DLD1 (cell line): Measurements from ENCODE around the gene IL1R1.
"Not testable (repeated sequence)": the region's sequence is repeated elsewhere in the genome, so short reads cannot be mapped to it uniquely, and the experiment has no call there.

Experiments used
- in situ Hi-C: cut with HindIII; loops from 2 replicates; pipeline ENCODE4 v1.10.0; 2017; ENCODE audit warnings: low sequenced_read_pairs

IL1R1 gene

GRCh38 chr2:102141970-102142828 lies at the start of gene IL1R1:
Gene IL1R1, plus strand, starts transcription at chr2:102142746. Its CDS starts 14,979 bp downstream, at chr2:102157725.
- in situ Hi-C loops: no loop called here

GRCh38 chr2:102093662-102094061 lies 48.9 kb upstream of the IL1R1 start:
- in situ Hi-C loops: no loop called here

GRCh38 chr2:102094917-102095316 lies 47.6 kb upstream of the IL1R1 start:
- in situ Hi-C loops: no loop called here

GRCh38 chr2:102096103-102096502 lies 46.4 kb upstream of the IL1R1 start:
- in situ Hi-C loops: no loop called here

GRCh38 chr2:102098756-102099155 lies 43.8 kb upstream of the IL1R1 start:
- in situ Hi-C loops: no loop called here

GRCh38 chr2:102099536-102100298 lies 42.8 kb upstream of the IL1R1 start:
- in situ Hi-C loops: no loop called here

- in situ Hi-C loops: no loop called here
Observed at GRCh38 chr2:102100371-102101096, 42.0 kb upstream of the IL1R1 start.

GRCh38 chr2:102101097-102101848 lies 41.3 kb upstream of the IL1R1 start:
- in situ Hi-C loops: no loop called here

GRCh38 chr2:102101849-102102635 lies 40.5 kb upstream of the IL1R1 start:
- in situ Hi-C loops: no loop called here

- in situ Hi-C loops: not testable (repeated sequence)
Observed at GRCh38 chr2:102102636-102102948, 40.0 kb upstream of the IL1R1 start.

- in situ Hi-C loops: no loop called here
Observed at GRCh38 chr2:102103284-102103683, 39.3 kb upstream of the IL1R1 start.

GRCh38 chr2:102103992-102104871 lies 38.3 kb upstream of the IL1R1 start:
- in situ Hi-C loops: no loop called here

GRCh38 chr2:102106133-102106556 lies 36.4 kb upstream of the IL1R1 start:
- in situ Hi-C loops: no loop called here

- in situ Hi-C loops: not testable (repeated sequence)
Observed at GRCh38 chr2:102106813-102107740, 35.5 kb upstream of the IL1R1 start.

GRCh38 chr2:102107741-102108070 lies 34.8 kb upstream of the IL1R1 start:
- in situ Hi-C loops: no loop called here

GRCh38 chr2:102109016-102109415 lies 33.5 kb upstream of the IL1R1 start:
- in situ Hi-C loops: no loop called here

- in situ Hi-C loops: no loop called here
Observed at GRCh38 chr2:102110171-102110570, 32.4 kb upstream of the IL1R1 start.
